ENCODE measurements around the gene MDN1. TPM values are rescaled to one million over a fixed set of nuclear protein-coding genes. Genes with fewer than 3 reads are reported as not detected.

MDN1 gene
- total RNA-seq, 2 experiments from 2014 or later: 39.1 to 40.2 TPM

GRCh38 chr6:89681983-89682564 lies 137.5 kb downstream of the MDN1 start:
- no peaks in the 10 kb centered on the region for H3K9me3 Mint-ChIP-seq
- ChIA-PET POLR2A (interaction anchor here (0.8 kb wide), 1 partner anchor 29 kb away, joined by 4 read pairs; no protein-coding TSS in a partner anchor), CTCF (interaction anchor here (1.0 kb wide), 1 partner anchor 250 kb away, joined by 3 read pairs; no protein-coding TSS in a partner anchor)
- DNase-seq: no peak
- no peak overlapping the region for H3K4me3 Mint-ChIP-seq
- no peaks in the 10 kb centered on the region for H3K27me3 Mint-ChIP-seq
- peaks cover 52% of the 10 kb centered on the region for H3K36me3 Mint-ChIP-seq
- H3K4me1 Mint-ChIP-seq (ENCODE audit: low read depth): no peaks in the 10 kb centered on the region
- H3K27ac Mint-ChIP-seq: no peak overlapping the region
- intact Hi-C loops (cut with micrococcal nuclease): no loop called here

DNA sequence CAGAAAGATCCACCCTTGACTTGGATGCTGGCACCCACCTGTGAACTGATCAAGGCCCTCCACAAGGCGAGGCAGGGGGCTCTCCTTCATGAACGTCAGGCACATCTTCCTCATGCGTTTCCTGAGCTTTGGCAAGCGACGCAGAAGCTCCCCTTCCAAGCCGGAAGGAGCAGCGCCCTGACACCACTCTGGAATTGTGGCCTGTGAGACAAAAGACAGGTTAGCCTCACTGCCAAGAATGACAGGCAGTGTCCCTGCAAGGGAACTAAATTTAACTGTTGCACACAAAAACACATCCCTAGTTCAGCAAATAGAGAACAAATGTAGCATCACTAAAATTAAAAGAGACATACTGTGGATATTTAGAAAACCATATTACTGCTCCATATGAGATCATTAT lies 139.0 kb downstream of the MDN1 start:
- H3K36me3 Mint-ChIP-seq: peaks cover 52% of the 10 kb centered on the region
- POLR2A ChIA-PET: no interaction called here
- no peaks in the 10 kb centered on the region for H3K27me3 Mint-ChIP-seq
- H3K4me1 Mint-ChIP-seq (ENCODE audit: low read depth): no peaks in the 10 kb centered on the region
- no peak overlapping the region for H3K4me3 Mint-ChIP-seq
- H3K9me3 Mint-ChIP-seq: no peaks in the 10 kb centered on the region
- no peak for DNase-seq
- H3K27ac Mint-ChIP-seq: no peak overlapping the region
- CTCF ChIA-PET: no interaction called here
- intact Hi-C loops (cut with micrococcal nuclease): no loop called here

GRCh38 chr6:89680150-89680549 lies 139.4 kb downstream of the MDN1 start:
- CTCF ChIA-PET: no interaction called here
- Mint-ChIP-seq H3K27me3 (no peaks in the 10 kb centered on the region), H3K4me3 (no peak overlapping the region), H3K36me3 (peaks cover 52% of the 10 kb centered on the region), H3K4me1 (ENCODE audit: low read depth) (no peaks in the 10 kb centered on the region), H3K27ac (no peak overlapping the region), H3K9me3 (no peaks in the 10 kb centered on the region)
- POLR2A ChIA-PET: no interaction called here
- intact Hi-C loops (cut with micrococcal nuclease): no loop called here
- DNase-seq: no peak

DNA sequence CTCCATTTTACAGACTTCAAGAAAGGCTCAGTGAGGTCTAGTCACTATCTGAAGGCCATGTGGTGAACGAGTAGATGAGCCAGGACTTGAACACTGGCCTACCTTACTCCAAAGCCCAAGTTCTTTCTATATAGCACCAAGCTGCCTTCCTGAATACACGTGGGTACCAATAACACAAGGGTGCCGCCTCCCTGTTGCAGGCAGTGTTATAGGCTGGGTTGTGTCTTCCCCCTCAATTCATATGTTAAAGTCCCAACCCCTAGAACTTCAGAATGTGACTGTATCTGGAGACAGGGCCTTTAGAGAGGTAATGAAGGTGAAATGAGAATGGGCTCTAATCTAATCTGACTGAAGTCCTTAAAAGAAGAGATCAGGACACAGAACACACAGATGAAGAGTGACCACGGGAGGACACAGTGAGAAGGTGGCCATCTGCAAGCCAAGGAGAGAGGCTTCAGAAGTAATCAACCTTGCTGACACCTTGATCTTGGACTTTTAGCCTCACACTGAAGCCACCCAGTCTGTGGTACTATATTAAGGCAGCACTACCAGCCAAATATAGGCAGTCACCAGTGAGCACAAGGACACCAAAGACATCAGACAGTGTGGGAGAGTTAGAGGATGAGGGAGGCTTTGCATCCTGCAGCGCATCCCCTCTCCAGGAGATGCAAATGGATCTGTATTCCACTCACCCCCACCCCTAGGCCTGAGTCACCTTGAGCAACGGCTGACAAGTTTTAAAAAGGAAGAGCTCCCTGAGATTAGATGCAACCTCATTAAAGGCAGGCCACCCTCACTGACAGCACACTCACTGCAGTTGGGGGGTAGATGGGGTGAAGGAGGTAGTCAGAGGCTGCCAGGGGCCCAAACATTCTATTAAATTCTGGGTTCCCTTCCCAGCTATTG lies 140.1 kb downstream of the MDN1 start:
- ChIA-PET POLR2A (no interaction called here), CTCF (interaction anchor here (0.6 kb wide), 1 partner anchor 300 kb away, joined by 3 read pairs; no protein-coding TSS in a partner anchor)
- Mint-ChIP-seq H3K27me3 (no peaks in the 10 kb centered on the region), H3K9me3 (no peaks in the 10 kb centered on the region), H3K36me3 (peaks cover 49% of the 10 kb centered on the region), H3K27ac (no peak overlapping the region), H3K4me3 (no peak overlapping the region), H3K4me1 (ENCODE audit: low read depth) (no peaks in the 10 kb centered on the region)
- DNase-seq: no peak
- intact Hi-C loops (cut with micrococcal nuclease): no loop called here

DNA sequence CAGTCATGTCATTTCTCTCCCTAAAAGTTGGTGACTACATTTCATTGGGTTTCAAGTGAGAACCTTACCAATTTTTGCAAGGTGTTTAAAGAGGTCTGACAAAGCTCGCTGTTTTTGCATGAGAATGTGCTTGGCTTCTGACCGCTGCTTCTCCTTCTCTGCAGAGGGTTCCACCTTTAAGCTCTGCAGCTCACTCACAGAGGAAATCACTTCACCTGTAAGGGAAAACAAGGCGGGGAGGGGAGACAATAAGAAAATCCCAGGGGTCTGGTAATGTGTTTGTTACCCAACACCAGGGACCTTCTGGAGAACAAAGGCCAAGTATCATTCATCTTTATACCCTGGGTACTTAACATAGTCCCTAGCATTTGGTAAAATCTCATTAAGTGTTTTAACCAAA lies 141.1 kb downstream of the MDN1 start:
- DNase-seq: no peak
- H3K9me3 Mint-ChIP-seq: no peaks in the 10 kb centered on the region
- no peaks in the 10 kb centered on the region for H3K4me1 Mint-ChIP-seq (ENCODE audit: low read depth)
- no peaks in the 10 kb centered on the region for H3K27me3 Mint-ChIP-seq
- CTCF ChIA-PET: interaction anchor here (0.6 kb wide), 1 partner anchor 299 kb away, joined by 3 read pairs; no protein-coding TSS in a partner anchor
- peaks cover 53% of the 10 kb centered on the region for H3K36me3 Mint-ChIP-seq
- H3K4me3 Mint-ChIP-seq: no peak overlapping the region
- POLR2A ChIA-PET: no interaction called here
- no peak overlapping the region for H3K27ac Mint-ChIP-seq
- intact Hi-C loops (cut with micrococcal nuclease): no loop called here

- Mint-ChIP-seq H3K36me3 (peaks cover 52% of the 10 kb centered on the region), H3K27ac (no peak overlapping the region), H3K4me1 (ENCODE audit: low read depth) (no peaks in the 10 kb centered on the region), H3K4me3 (no peak overlapping the region), H3K27me3 (no peaks in the 10 kb centered on the region), H3K9me3 (no peaks in the 10 kb centered on the region)
- ChIA-PET POLR2A (no interaction called here), CTCF (no interaction called here)
- no peak for DNase-seq
- intact Hi-C loops (cut with micrococcal nuclease): no loop called here
These were observed 143.4 kb downstream of the MDN1 start for GRCh38 chr6:89675949-89676748.

DNA sequence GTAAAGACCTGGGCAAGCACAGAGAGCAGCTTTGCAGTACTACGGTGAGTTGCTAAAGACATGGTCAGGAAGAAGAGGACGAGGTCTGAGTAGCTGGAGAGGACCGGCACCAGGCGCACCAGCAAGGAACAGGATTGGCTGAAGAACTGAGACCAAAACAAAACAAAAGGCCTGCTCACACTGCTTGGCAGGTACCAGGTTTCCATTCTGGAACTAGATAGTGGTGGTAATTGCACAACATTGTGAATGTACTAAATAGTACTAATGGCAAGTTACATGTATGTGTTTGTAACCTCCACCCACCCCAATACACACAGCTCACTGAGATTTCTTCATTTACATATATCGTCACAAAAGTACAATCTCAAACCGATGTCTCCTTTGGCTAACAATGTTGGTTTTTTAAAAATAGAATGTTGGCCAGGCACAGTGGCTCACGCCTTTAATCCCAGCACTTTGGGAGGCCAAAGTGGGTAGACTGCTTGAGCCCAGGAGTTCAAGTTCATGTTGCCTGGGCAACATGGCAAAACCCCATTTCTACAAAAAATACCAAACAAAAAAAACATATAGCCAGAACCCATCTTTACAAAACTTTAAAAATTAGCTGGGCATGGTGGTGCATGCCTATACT lies 148.5 kb downstream of the MDN1 start:
- CTCF ChIA-PET: no interaction called here
- POLR2A ChIA-PET: no interaction called here
- intact Hi-C loops (cut with micrococcal nuclease): no loop called here
- no peak for DNase-seq
- H3K27me3 Mint-ChIP-seq: no peaks in the 10 kb centered on the region
- H3K27ac Mint-ChIP-seq: no peak overlapping the region
- no peaks in the 10 kb centered on the region for H3K4me1 Mint-ChIP-seq (ENCODE audit: low read depth)
- no peak overlapping the region for H3K4me3 Mint-ChIP-seq
- H3K9me3 Mint-ChIP-seq: no peaks in the 10 kb centered on the region
- H3K36me3 Mint-ChIP-seq: peaks cover 49% of the 10 kb centered on the region

DNA sequence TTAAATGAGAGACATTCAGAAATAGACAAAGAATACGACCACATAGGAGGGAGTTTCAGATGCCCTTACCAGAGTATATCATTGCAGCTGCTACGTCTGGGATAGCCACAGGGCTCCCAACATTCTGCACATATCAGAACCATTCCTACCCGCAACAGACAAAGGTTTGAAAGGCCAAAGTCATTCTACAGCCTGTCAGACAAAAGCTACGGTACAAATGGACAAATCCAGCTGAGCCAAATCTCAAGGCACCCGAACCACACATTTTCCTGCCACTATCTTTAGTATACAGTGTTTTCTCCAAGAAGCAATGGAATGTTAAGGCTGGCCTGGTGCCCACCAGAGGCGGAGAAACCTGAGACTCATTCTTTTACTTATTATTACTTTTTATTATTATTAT lies 150.6 kb downstream of the MDN1 start:
- H3K9me3 Mint-ChIP-seq: no peaks in the 10 kb centered on the region
- no peak overlapping the region for H3K27ac Mint-ChIP-seq
- DNase-seq: no peak
- ChIA-PET POLR2A (no interaction called here), CTCF (interaction anchor here (0.6 kb wide), 1 partner anchor 649 kb away, joined by 3 read pairs; no protein-coding TSS in a partner anchor)
- intact Hi-C loops (cut with micrococcal nuclease): no loop called here
- peaks cover 41% of the 10 kb centered on the region for H3K36me3 Mint-ChIP-seq
- no peaks in the 10 kb centered on the region for H3K4me1 Mint-ChIP-seq (ENCODE audit: low read depth)
- no peak overlapping the region for H3K4me3 Mint-ChIP-seq
- H3K27me3 Mint-ChIP-seq: no peaks in the 10 kb centered on the region

- intact Hi-C loops (cut with micrococcal nuclease): no loop called here
- Mint-ChIP-seq H3K27ac (no peak overlapping the region), H3K4me1 (ENCODE audit: low read depth) (no peaks in the 10 kb centered on the region), H3K36me3 (peaks cover 46% of the 10 kb centered on the region), H3K4me3 (no peak overlapping the region), H3K9me3 (no peaks in the 10 kb centered on the region), H3K27me3 (no peaks in the 10 kb centered on the region)
- CTCF ChIA-PET: no interaction called here
- POLR2A ChIA-PET: no interaction called here
- DNase-seq: no peak
These were observed 151.6 kb downstream of the MDN1 start for GRCh38 chr6:89667872-89668556.

DNA sequence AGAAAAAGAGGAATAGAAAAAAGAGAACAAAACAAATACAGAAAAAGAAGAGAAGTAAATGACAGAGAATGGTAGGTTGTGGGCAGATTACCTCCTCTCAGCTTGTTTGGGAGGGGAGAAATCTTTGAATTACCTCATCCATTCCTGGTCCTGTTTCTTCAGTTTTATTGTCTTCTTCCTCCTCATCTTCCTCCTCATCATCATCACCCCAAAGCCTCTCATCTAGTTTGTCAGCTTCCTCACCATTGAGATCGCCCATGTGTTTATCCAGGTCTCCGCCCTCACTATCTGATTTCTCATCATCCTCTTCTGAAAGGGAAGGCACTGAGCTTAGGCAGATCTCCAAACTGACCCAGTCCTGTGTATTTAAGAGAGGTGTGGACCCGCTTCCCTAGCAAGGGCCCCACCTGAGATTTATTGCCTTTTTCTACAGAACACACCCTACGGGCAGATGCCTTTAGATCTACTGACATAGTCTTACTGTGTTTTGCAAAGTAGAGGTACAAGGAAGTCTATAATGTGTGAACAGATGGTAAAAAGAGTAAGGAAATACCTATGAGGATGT lies 156.9 kb downstream of the MDN1 start:
- Mint-ChIP-seq H3K9me3 (no peaks in the 10 kb centered on the region), H3K36me3 (peaks cover 47% of the 10 kb centered on the region), H3K4me1 (ENCODE audit: low read depth) (no peaks in the 10 kb centered on the region), H3K4me3 (no peak overlapping the region), H3K27me3 (no peaks in the 10 kb centered on the region), H3K27ac (no peak overlapping the region)
- ChIA-PET CTCF (no interaction called here), POLR2A (no interaction called here)
- DNase-seq: no peak
- intact Hi-C loops (cut with micrococcal nuclease): no loop called here

- intact Hi-C loops (cut with micrococcal nuclease): no loop called here
- no peak overlapping the region for H3K27ac Mint-ChIP-seq
- no peaks in the 10 kb centered on the region for H3K9me3 Mint-ChIP-seq
- H3K36me3 Mint-ChIP-seq: peaks cover 50% of the 10 kb centered on the region
- ChIA-PET POLR2A (no interaction called here), CTCF (interaction anchor here (1.2 kb wide), 1 partner anchor 41 kb away, joined by 3 read pairs; no protein-coding TSS in a partner anchor)
- no peaks in the 10 kb centered on the region for H3K27me3 Mint-ChIP-seq
- DNase-seq: no peak
- H3K4me3 Mint-ChIP-seq: no peak overlapping the region
- no peaks in the 10 kb centered on the region for H3K4me1 Mint-ChIP-seq (ENCODE audit: low read depth)
These were observed 158.0 kb downstream of the MDN1 start for GRCh38 chr6:89661559-89661958.
